Measurements from ENCODE around the gene CXCL14. TPM values are rescaled to one million over a fixed set of nuclear protein-coding genes. Genes with fewer than 3 reads are reported as not detected.

CXCL14 gene
- total RNA-seq, 1 experiment from 2014 or later, result not detected

- H3K4me2 ChIP-seq (ENCODE audit: low read length), result no peak overlapping the region
- ChIA-PET CTCF (interaction anchor here (0.7 to 13.0 kb wide), 14 partner anchors 8 to 685 kb away, joined by 3 to 191 read pairs (median 7); no protein-coding TSS in a partner anchor), RAD21 (ENCODE audit: low non-redundant PET in 1 of 2, low total read pairs in 2 of 2, uncharacterized antibody in 2 of 2, unreplicated experiment in 2 of 2) (interaction anchor here (1.3 to 2.1 kb wide), 4 partner anchors 11 to 164 kb away, joined by 4 to 8 read pairs (median 6); no protein-coding TSS in a partner anchor), POLR2A (interaction anchor here (1.8 kb wide), 1 partner anchor 11 kb away, joined by 5 read pairs; no protein-coding TSS in a partner anchor)
- TF ChIP-seq SRF (IDR thresholded peaks at IDR 0.05; ENCODE audit: low read depth) (no peak), JUND (IDR thresholded peaks at IDR 0.05) (no peak), REST (IDR thresholded peaks at IDR 0.05; ENCODE audit: low read depth) (no peak), ATF3 (IDR thresholded peaks at IDR 0.05) (no peak), SIN3A (IDR thresholded peaks at IDR 0.05; ENCODE audit: low read depth) (no peak), EZH2phosphoT487 (IDR thresholded peaks at IDR 0.05; ENCODE audit: borderline replicate concordance) (no peak), YY1 (IDR thresholded peaks at IDR 0.05; ENCODE audit: extremely low read depth, insufficient replicate concordance, low read depth, low read length) (no peak), CBX3 (IDR thresholded peaks at IDR 0.05; ENCODE audit: low read depth) (no peak), MAX (IDR thresholded peaks at IDR 0.05) (no peak)
- H3K9me3 ChIP-seq (ENCODE audit: control insufficient read depth in 1 of 2, insufficient read depth in 1 of 2, low read depth in 1 of 2, low read length in 2 of 2), result no peaks in the 10 kb centered on the region
- no peaks in the 10 kb centered on the region for H3K9me2 ChIP-seq (ENCODE audit: insufficient read depth)
- H3K27me3 ChIP-seq (ENCODE audit: insufficient read depth, low read length), result no peaks in the 10 kb centered on the region
- peaks cover 0 to 13% of the 10 kb centered on the region in 2 experiments; a peak in 1 of 4 replicates for H3K4me1 ChIP-seq (ENCODE audit: control insufficient read depth in 1 of 2, insufficient read depth in 2 of 2, low read length in 2 of 2)
- no TSS peak for BruUV-seq (replicated peaks)
- H2AFZ ChIP-seq (ENCODE audit: low read depth, low read length, poor library complexity, severe bottlenecking), result no peak overlapping the region
- H4K20me1 ChIP-seq (ENCODE audit: insufficient read depth), result no peaks in the 10 kb centered on the region
- ATAC-seq (no peak), DNase-seq (ENCODE audit: low read depth, low spot score) (no peak)
- no peak overlapping the region for H3K4me3 ChIP-seq (replicated peaks in 1 of 2; ENCODE audit: low read depth in 1 of 2, low read length in 2 of 2)
- H3K36me3 ChIP-seq (ENCODE audit: control insufficient read depth in 1 of 2, insufficient read depth in 2 of 2, low read length in 2 of 2), result no peaks in the 10 kb centered on the region
- no peak overlapping the region for H3K27ac ChIP-seq (ENCODE audit: low read depth, low read length)
- H3K79me2 ChIP-seq (ENCODE audit: insufficient read depth, low read length), result no peaks in the 10 kb centered on the region
- H3K9ac ChIP-seq (ENCODE audit: low read length), result no peak overlapping the region
- intact Hi-C loops (cut with micrococcal nuclease), result loop anchor here (10.0 kb wide), 1 partner anchor 490 kb away; no protein-coding TSS in a partner anchor
Measured at GRCh38 chr5:135565266-135565665, 13.5 kb downstream of the CXCL14 start.
